Measurements from ENCODE around the gene ZNHIT3.

ZNHIT3 gene

DNA sequence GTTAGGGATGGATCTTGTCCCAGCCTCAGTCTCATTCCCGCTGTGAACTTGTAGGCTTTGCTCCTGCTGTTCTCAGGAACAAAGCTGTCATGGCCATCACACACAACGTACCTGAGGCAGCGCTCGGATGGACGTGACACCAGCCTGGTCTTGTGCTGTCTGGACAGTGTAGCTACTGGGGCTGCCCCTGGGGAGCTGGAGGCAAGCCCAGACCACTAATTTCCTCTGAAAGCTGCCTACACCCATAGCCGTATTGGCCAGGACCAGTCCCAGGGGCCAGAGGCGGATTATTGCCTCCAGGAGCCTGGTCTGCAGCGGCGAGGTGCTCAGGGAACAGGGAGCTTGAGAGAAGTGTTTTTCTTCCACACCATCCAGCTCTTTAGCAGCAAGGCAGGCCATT lies 11.7 kb downstream of the ZNHIT3 start:
- H3K4me3 ChIP-seq (ENCODE audit: low read depth, low read length), result no peak overlapping the region
- TF ChIP-seq, protein P1, sequence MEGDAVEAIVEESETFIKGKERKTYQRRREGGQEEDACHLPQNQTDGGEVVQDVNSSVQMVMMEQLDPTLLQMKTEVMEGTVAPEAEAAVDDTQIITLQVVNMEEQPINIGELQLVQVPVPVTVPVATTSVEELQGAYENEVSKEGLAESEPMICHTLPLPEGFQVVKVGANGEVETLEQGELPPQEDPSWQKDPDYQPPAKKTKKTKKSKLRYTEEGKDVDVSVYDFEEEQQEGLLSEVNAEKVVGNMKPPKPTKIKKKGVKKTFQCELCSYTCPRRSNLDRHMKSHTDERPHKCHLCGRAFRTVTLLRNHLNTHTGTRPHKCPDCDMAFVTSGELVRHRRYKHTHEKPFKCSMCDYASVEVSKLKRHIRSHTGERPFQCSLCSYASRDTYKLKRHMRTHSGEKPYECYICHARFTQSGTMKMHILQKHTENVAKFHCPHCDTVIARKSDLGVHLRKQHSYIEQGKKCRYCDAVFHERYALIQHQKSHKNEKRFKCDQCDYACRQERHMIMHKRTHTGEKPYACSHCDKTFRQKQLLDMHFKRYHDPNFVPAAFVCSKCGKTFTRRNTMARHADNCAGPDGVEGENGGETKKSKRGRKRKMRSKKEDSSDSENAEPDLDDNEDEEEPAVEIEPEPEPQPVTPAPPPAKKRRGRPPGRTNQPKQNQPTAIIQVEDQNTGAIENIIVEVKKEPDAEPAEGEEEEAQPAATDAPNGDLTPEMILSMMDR (IDR thresholded peaks at IDR 0.05; ENCODE audit: insufficient read depth, low read length, missing control alignments), result no peak
- CTCF ChIA-PET, result interaction anchor here (1.7 kb wide), 1 partner anchor 15 kb away, joined by 5 read pairs; no protein-coding TSS in a partner anchor
- DNase-seq (ENCODE audit: low read depth, low spot score), result no peak
- POLR2A ChIA-PET, result no interaction called here

DNA sequence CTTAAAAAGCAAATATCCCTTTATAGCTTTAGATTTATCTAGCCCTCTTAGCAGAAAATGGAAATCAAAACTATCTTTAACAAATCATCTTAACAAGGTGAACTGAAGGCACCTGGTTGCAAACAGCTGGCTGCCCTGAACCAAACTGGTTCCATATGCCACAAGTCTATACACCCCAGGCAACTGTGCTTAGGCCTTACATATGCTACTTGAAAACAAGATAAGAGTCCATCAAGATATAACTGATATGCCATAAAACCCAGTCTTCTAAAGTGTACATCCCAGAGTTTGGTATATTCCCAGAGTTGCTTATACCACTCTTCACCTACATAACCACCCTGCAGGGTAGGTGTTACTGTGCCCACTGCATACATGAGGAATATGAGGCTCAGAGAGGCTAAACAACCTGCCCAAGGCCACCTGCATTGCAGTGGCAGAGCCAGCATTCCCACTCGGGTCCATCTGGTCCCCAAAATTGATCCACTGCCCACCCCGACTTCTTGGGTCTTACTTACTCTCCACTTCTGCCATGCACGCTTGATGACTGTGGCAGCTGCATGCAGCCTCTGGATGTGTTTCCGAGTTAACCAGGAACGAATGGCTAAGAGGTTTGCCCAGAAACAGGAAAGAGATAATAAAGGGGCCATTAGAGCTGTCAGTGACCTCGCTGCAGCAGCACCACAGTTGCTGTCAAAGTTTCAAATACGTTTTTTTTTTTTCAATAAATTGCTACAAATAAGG lies 12.2 kb downstream of the ZNHIT3 start:
- DNase-seq (ENCODE audit: low read depth, low spot score), result no peak
- POLR2A ChIA-PET, result no interaction called here
- no peak overlapping the region for H3K4me3 ChIP-seq (ENCODE audit: low read depth, low read length)
- TF ChIP-seq, protein P1 (IDR thresholded peaks at IDR 0.05; ENCODE audit: insufficient read depth, low read length, missing control alignments), result no peak
- CTCF ChIA-PET, result interaction anchor here (1.7 kb wide), 1 partner anchor 16 kb away, joined by 5 read pairs; no protein-coding TSS in a partner anchor

DNA sequence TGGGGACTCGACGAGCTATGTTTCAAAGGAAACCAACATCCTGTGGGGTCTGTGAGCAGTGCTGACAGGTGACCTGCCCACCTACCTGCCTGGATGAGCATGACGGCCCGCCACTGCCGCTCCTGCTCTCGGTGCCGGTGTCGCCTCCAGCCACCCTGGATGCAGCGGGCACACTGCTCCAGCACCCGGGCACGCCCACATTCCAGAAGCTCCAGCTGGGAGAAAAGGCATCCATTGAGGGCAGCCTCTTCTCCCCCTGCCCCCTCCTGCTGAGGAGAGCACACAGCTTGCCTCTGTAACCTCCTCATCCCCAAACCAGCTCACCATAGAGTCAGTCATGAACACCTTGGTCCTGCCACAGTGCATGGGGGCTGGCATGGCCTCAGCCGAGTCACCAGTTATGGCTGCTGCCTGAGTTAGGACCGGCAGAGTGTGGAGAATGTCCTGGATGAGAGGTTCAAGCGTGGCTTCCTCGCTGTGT lies 14.3 kb downstream of the ZNHIT3 start:
- CTCF ChIA-PET, result interaction anchor here (1.2 to 1.4 kb wide), 3 partner anchors 17 to 101 kb away, joined by 3 read pairs; partner anchors contain the start of gene MRM1
- H3K4me3 ChIP-seq (ENCODE audit: low read depth, low read length), result no peak overlapping the region
- TF ChIP-seq, protein P1 (IDR thresholded peaks at IDR 0.05; ENCODE audit: insufficient read depth, low read length, missing control alignments), result no peak
- POLR2A ChIA-PET, result no interaction called here
- DNase-seq (ENCODE audit: low read depth, low spot score), result no peak

DNA sequence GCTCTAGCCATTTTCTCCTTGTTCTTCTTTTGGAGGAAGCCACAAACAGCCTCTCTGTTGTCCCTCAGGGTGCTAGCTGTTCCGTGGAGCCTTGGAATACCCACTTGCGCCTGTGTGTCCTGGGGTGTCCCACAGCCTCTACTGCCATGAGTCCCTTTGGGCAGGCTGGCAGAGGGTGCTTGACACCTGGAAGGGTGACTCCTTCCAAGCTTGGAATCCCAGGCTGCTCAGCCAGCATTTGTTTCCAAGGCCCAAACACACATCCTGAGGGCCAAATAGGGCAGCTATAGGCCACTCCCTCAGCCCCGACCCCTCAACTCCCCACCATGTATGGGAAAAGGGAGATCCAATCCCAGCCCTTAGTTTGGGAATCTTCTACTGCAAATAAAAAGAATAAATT lies 14.9 kb downstream of the ZNHIT3 start:
- H3K4me3 ChIP-seq (ENCODE audit: low read depth, low read length), result no peak overlapping the region
- TF ChIP-seq, protein P1 (IDR thresholded peaks at IDR 0.05; ENCODE audit: insufficient read depth, low read length, missing control alignments), result no peak
- ChIA-PET POLR2A (no interaction called here), CTCF (interaction anchor here (1.2 to 1.4 kb wide), 3 partner anchors 18 to 100 kb away, joined by 3 read pairs; partner anchors contain the start of gene MRM1)
- no peak for DNase-seq (ENCODE audit: low read depth, low spot score)

DNA sequence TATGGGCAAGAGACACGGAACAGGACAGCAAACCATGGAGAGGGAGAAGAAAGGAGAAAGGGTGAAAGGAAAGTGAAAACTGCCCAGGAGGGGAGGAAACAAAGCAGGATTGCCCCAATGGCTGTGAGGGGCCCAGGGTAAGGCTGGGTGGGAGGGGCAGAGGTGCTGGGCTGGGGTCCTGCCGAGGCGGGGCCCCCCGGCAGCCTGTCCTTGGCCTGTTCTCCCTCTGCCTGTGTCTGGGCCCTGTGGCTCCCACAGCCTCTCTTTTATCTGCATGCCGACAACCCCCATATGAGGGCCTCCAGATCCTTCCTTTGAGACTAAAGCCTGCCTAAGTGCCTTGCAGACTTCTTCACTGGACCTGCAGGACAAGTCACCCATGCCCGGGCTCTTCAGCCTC lies 15.5 kb downstream of the ZNHIT3 start:
- DNase-seq (ENCODE audit: low read depth, low spot score), result no peak
- H3K4me3 ChIP-seq (ENCODE audit: low read depth, low read length), result no peak overlapping the region
- CTCF ChIA-PET, result no interaction called here
- TF ChIP-seq, protein P1 (IDR thresholded peaks at IDR 0.05; ENCODE audit: insufficient read depth, low read length, missing control alignments), result no peak
- POLR2A ChIA-PET, result no interaction called here

DNA sequence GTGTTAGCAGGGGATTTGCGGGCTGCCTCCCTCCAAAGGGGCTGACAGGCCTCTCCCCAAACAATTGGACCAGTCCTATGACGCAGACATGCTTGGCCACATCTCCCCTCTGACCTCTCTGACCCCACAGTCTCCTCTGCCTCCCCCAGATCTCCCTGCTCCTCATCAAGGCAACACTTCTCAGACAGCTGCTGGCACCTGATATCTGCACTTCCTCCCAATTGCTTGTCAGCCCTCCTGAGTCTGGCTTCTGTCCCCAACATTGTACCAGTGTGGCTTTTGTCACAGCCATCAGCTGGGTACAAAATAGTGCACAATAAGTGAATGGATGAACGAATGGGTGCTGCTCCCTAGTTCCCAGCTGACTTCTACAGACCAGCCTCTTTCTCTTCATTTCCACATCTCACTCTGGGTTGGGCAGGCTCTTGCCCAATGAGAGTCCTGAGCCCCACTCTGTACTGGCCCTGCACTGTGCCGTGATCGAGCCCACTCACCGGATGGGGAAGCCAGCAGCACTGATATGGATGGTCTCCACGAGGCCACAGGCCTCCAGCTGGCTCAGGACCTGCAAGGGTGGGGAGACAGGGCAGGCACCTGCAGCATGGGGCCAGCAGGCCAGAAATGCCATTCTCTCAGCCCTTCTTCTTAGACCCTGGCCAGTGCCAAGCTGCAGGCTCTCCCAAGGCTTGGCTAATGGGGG lies 17.1 kb downstream of the ZNHIT3 start:
- no peak for DNase-seq (ENCODE audit: low read depth, low spot score)
- CTCF ChIA-PET, result interaction anchor here (1.0 to 1.3 kb wide), 2 partner anchors 9 to 21 kb away, joined by 3 to 4 read pairs; no protein-coding TSS in a partner anchor
- POLR2A ChIA-PET, result no interaction called here
- TF ChIP-seq, protein P1 (IDR thresholded peaks at IDR 0.05; ENCODE audit: insufficient read depth, low read length, missing control alignments), result no peak
- H3K4me3 ChIP-seq (ENCODE audit: low read depth, low read length), result no peak overlapping the region
